Trophoblast cell (in vitro differentiated cells and primary cell): ENCODE results near the gene TSHR.
"Not testable (repeated sequence)": the region's sequence is repeated elsewhere in the genome, so short reads cannot be mapped to it uniquely, and the experiment has no call there.

ENCODE experiments used
- DNase-seq, 2 donors: peaks; one replicate each; pipeline ENCODE4 v3.0.0-alpha.2; 2016
- H2AFZ ChIP-seq: 2 replicates; pipeline ENCODE4 v1.6.1; 2013; ENCODE audit warnings: low read length, moderate library complexity, mild to moderate bottlenecking; ENCODE audit not compliant: insufficient read depth, poor library complexity
- H2AK5ac ChIP-seq: 2 replicates; pipeline ENCODE4 v1.6.1; 2013; ENCODE audit warnings: mild to moderate bottlenecking, low read length
- H2BK120ac ChIP-seq: 2 replicates; pipeline ENCODE4 v1.6.1; 2013; ENCODE audit warnings: low read length, mild to moderate bottlenecking, moderate library complexity; ENCODE audit not compliant: insufficient read depth, poor library complexity
- H2BK12ac ChIP-seq: 2 replicates; pipeline ENCODE4 v1.6.1; 2013; ENCODE audit warnings: mild to moderate bottlenecking, low read length, moderate library complexity
- H2BK5ac ChIP-seq: 2 replicates; pipeline ENCODE4 v1.6.1; 2013; ENCODE audit warnings: low read length, low read depth, moderate library complexity, mild to moderate bottlenecking; ENCODE audit not compliant: poor library complexity
- H3K14ac ChIP-seq: 2 replicates; pipeline ENCODE4 v1.6.1; 2013; ENCODE audit warnings: mild to moderate bottlenecking, low read length
- H3K18ac ChIP-seq: 2 replicates; pipeline ENCODE4 v1.6.1; 2013; ENCODE audit warnings: mild to moderate bottlenecking, low read length
- H3K23ac ChIP-seq: 2 replicates; pipeline ENCODE4 v1.6.1; 2013; ENCODE audit warnings: low read length
- H3K27ac ChIP-seq: 2 replicates; pipeline ENCODE4 v1.5.1; 2013; ENCODE audit warnings: low read depth, mild to moderate bottlenecking, inconsistent platforms, low read length, moderate library complexity
- H3K27me3 ChIP-seq: 2 replicates; pipeline ENCODE4 v1.6.1; 2013; ENCODE audit warnings: inconsistent platforms, mild to moderate bottlenecking, low read length, moderate library complexity; ENCODE audit not compliant: insufficient read depth
- H3K36me3 ChIP-seq, 2 experiments: 1 replicate in 1 of 2; 2 replicates in 1 of 2; pipeline ENCODE4 v1.6.1; 2013; ENCODE audit warnings: low read length in 2 of 2, mild to moderate bottlenecking in 2 of 2, moderate library complexity in 1 of 2; ENCODE audit not compliant: insufficient read depth in 2 of 2, control insufficient read depth in 1 of 2
- H3K4ac ChIP-seq: 2 replicates; pipeline ENCODE4 v1.6.1; 2013; ENCODE audit warnings: low read depth, mild to moderate bottlenecking, low read length, moderate library complexity
- H3K4me1 ChIP-seq, 2 experiments: 1 replicate in 1 of 2; 2 replicates in 1 of 2; pipeline ENCODE4 v1.6.1; 2013; ENCODE audit warnings: low read length in 2 of 2, mild to moderate bottlenecking in 2 of 2, moderate library complexity in 1 of 2; ENCODE audit not compliant: insufficient read depth in 2 of 2, control insufficient read depth in 1 of 2
- H3K4me2 ChIP-seq: 2 replicates; pipeline ENCODE4 v1.6.1; 2013; ENCODE audit warnings: inconsistent platforms, mild to moderate bottlenecking, low read length, moderate library complexity
- H3K4me3 ChIP-seq: 2 replicates; pipeline ENCODE4 v1.5.1; 2013; ENCODE audit warnings: mild to moderate bottlenecking, low read depth, low read length, inconsistent platforms
- H3K79me1 ChIP-seq: one replicate; pipeline ENCODE4 v1.6.1; 2013; ENCODE audit warnings: low read length
- H3K79me2 ChIP-seq: 2 replicates; pipeline ENCODE4 v1.6.1; 2013; ENCODE audit warnings: low read length, mild to moderate bottlenecking; ENCODE audit not compliant: control insufficient read depth, insufficient read depth, poor library complexity
- H3K9ac ChIP-seq: 2 replicates; pipeline ENCODE4 v1.6.1; 2013; ENCODE audit warnings: mild to moderate bottlenecking, low read length
- H3K9me3 ChIP-seq: 2 replicates; pipeline ENCODE4 v1.6.1; 2013; ENCODE audit warnings: low read depth, mild to moderate bottlenecking, control low read depth, inconsistent platforms, low read length; ENCODE audit not compliant: insufficient read depth
- H4K12ac ChIP-seq: 2 replicates; pipeline ENCODE4 v1.6.1; 2013; ENCODE audit warnings: low read depth, mild to moderate bottlenecking, low read length, moderate library complexity
- H4K8ac ChIP-seq: 2 replicates; pipeline ENCODE4 v1.6.1; 2013; ENCODE audit warnings: low read depth, mild to moderate bottlenecking, low read length, moderate library complexity
- H4K91ac ChIP-seq: one replicate; pipeline ENCODE4 v1.6.1; 2013; ENCODE audit warnings: low read depth, mild to moderate bottlenecking, low read length, moderate library complexity
- WGBS: extraction: QIAGEN DNeasy Blood & Tissue Kit; methylation state at CpG from one replicate; pipeline ENCODE4 v1.1.7; 2013; ENCODE audit warnings: missing lambda C conversion rate; ENCODE audit not compliant: insufficient read length, insufficient coverage; ENCODE audit errors: extremely low coverage; 5-methylcytosine and 5-hydroxymethylcytosine counted together

Gene TSHR

DNA sequence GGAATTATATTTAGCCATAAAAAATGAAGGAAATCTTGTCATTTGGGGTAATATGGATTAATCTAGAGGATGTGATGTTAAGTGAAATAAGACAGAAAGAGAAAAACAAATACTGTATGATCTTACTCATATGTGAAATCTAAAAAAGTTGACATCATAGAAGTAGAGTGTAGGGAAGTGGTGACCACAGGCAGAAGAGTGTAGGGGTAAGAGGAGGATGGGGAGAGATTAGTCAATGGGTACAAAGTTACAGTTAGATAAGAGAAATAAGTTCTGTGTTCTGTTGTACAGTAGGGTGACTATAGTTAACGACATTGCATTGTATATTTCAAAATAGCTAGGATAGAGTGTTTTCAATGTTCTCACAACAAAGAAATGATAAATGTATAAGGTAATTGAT is 87.0 kb downstream of the TSHR start:
- H3K4ac ChIP-seq = no peak overlapping the region
- H4K91ac ChIP-seq = no peak overlapping the region
- H2BK12ac ChIP-seq = no peak overlapping the region
- no peak overlapping the region for H3K4me2 ChIP-seq
- no peak overlapping the region for H3K9ac ChIP-seq
- no peaks in the 10 kb centered on the region for H3K27me3 ChIP-seq
- H2AK5ac ChIP-seq = no peak overlapping the region
- H2BK5ac ChIP-seq = no peak overlapping the region
- no peaks in the 10 kb centered on the region for H3K4me1 ChIP-seq
- H3K18ac ChIP-seq = no peak overlapping the region
- no peak for DNase-seq
- no peak overlapping the region for H4K8ac ChIP-seq
- no peaks in the 10 kb centered on the region for H3K36me3 ChIP-seq
- no peaks in the 10 kb centered on the region for H3K79me2 ChIP-seq
- WGBS = no CpG with 5 or more reads among the region's 1 CpG
- no peak overlapping the region for H3K27ac ChIP-seq
- H3K14ac ChIP-seq = no peak overlapping the region
- no peak overlapping the region for H3K23ac ChIP-seq
- H2BK120ac ChIP-seq = no peak overlapping the region
- no peaks in the 10 kb centered on the region for H3K79me1 ChIP-seq
- H2AFZ ChIP-seq = no peak overlapping the region
- H3K4me3 ChIP-seq = no peak overlapping the region
- no peaks in the 10 kb centered on the region for H3K9me3 ChIP-seq
- H4K12ac ChIP-seq = no peak overlapping the region

DNA sequence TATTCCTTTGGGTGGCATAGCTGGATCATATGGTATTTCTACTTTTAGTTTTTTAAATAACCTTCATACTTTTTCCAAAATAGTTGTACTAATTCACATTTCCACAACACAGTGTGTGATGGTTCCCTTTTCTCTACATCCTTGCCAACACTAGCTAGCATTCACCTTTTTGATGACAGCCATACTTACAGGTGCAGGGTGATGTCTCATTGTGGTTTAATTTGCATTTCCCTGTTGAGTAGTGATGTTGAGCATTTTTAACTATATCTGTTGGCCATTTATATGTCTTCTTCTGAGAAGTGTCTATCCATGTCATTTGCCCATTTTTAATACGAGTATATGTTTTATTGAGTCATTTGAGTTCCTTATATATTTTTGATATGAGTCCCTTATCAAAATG is 96.1 kb downstream of the TSHR start:
- Histone ChIP-seq H3K27ac (no peak overlapping the region), H3K4me2 (no peak overlapping the region), H3K9me3 (peaks cover 6% of the 10 kb centered on the region), H2BK12ac (no peak overlapping the region), H3K14ac (no peak overlapping the region), H2AFZ (no peak overlapping the region), H4K12ac (no peak overlapping the region), H3K4ac (no peak overlapping the region), H3K4me3 (no peak overlapping the region), H3K23ac (no peak overlapping the region), H3K36me3 (no peaks in the 10 kb centered on the region), H3K18ac (no peak overlapping the region), H3K79me1 (no peaks in the 10 kb centered on the region), H3K27me3 (no peaks in the 10 kb centered on the region), H4K8ac (no peak overlapping the region), H3K4me1 (no peaks in the 10 kb centered on the region), H2BK120ac (no peak overlapping the region), H2AK5ac (no peak overlapping the region), H3K79me2 (no peaks in the 10 kb centered on the region), H4K91ac (no peak overlapping the region), H2BK5ac (no peak overlapping the region), H3K9ac (no peak overlapping the region)
- no peak for DNase-seq
- WGBS = no CpG with 5 or more reads among the region's 1 CpG

DNA sequence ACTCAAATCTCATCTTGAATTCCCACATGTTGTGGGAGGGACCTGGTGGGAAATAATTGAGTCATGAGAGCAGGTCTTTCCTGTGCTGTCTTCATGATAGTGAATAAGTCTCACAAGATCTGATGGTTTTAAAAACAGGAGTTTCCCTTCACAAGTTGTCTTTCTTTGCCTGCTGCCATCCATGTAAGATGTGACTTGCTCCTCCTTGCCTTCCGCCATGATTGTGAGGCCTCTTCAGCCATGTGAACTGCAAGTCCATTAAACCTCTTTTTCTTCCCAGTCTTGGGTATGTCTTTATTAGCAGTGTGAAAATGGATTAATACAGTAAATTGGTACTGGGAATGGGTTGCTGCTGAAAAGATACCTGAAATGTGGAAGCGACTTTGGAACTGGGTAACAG is 98.6 kb downstream of the TSHR start:
- H2AK5ac ChIP-seq, H2BK120ac ChIP-seq, H3K79me1 ChIP-seq, H3K4ac ChIP-seq, H4K12ac ChIP-seq, H2BK12ac ChIP-seq, H3K36me3 ChIP-seq, H3K18ac ChIP-seq, H3K14ac ChIP-seq, H3K4me3 ChIP-seq, H3K23ac ChIP-seq, H3K27me3 ChIP-seq, H3K79me2 ChIP-seq, DNase-seq, H3K27ac ChIP-seq, H3K4me1 ChIP-seq, H2BK5ac ChIP-seq, H3K4me2 ChIP-seq, H3K9ac ChIP-seq, H4K8ac ChIP-seq, H4K91ac ChIP-seq, H3K9me3 ChIP-seq, H2AFZ ChIP-seq: not testable (repeated sequence)
- WGBS = no CpG with 5 or more reads among the region's 2 CpGs

DNA sequence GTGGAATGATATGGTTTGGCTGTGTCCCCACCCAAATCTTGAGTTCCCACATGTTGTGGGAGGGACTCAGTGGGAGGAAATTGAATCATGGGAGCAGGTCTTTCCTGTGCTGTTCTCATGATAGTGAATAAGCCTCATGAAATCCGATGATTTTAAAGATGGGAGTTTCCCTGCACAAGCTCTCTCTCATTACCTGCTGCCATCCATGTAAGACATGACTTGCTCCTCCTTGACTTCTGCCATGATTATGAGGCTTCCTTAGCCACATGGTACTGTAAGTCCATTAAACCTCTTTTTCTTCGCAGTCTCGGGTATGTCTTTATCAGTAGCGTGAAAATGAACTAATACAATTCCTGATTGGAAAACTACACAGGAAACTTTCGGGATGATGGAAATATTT is 100.5 kb downstream of the TSHR start:
- H2AFZ ChIP-seq = no peak overlapping the region
- H3K18ac ChIP-seq = no peak overlapping the region
- no peak overlapping the region for H2BK120ac ChIP-seq
- no peak overlapping the region for H2AK5ac ChIP-seq
- no peak overlapping the region for H3K4me2 ChIP-seq
- no peaks in the 10 kb centered on the region for H3K4me1 ChIP-seq
- peaks cover 6% of the 10 kb centered on the region for H3K9me3 ChIP-seq
- no peak for DNase-seq
- H3K79me2 ChIP-seq = no peaks in the 10 kb centered on the region
- H3K23ac ChIP-seq = no peak overlapping the region
- H3K14ac ChIP-seq = no peak overlapping the region
- H3K4me3 ChIP-seq = no peak overlapping the region
- no peak overlapping the region for H2BK12ac ChIP-seq
- no peak overlapping the region for H3K9ac ChIP-seq
- no peak overlapping the region for H3K27ac ChIP-seq
- H3K27me3 ChIP-seq = no peaks in the 10 kb centered on the region
- no peak overlapping the region for H2BK5ac ChIP-seq
- no peaks in the 10 kb centered on the region for H3K36me3 ChIP-seq
- H4K91ac ChIP-seq = no peak overlapping the region
- no peak overlapping the region for H4K12ac ChIP-seq
- H3K4ac ChIP-seq = no peak overlapping the region
- no peaks in the 10 kb centered on the region for H3K79me1 ChIP-seq
- H4K8ac ChIP-seq = no peak overlapping the region
- WGBS = no CpG with 5 or more reads among the region's 5 CpGs
